NB4 (cell line): ENCODE results near the gene DKK3.

Source experiments
- MAX ChIP-seq: IDR thresholded peaks from 2 replicates; pipeline ENCODE4 v1.6.1; 2011; ENCODE audit warnings: low read depth, low read length
- POLR2A ChIP-seq: IDR thresholded peaks from 2 replicates; pipeline ENCODE4 v1.6.1; 2011; ENCODE audit warnings: mild to moderate bottlenecking; ENCODE audit not compliant: insufficient read length; ENCODE audit errors: extremely low read depth

GRCh38 chr11:11944444-11944843 is 64.0 kb downstream of the DKK3 start:
- TF ChIP-seq POLR2A (no peak), MAX (no peak)
